Measurements from ENCODE around the gene RBM4B.

GRCh38 chr11:66628061-66628603, 49.6 kb downstream of the RBM4B start:
- TF ChIP-seq CTCF (IDR thresholded peaks at IDR 0.05; ENCODE audit: low read length) (no peak), EZH2phosphoT487 (IDR thresholded peaks at IDR 0.05; ENCODE audit: low read length) (no peak)
